Measurements from ENCODE around the gene AHDC1. TPM values are rescaled to one million over a fixed set of nuclear protein-coding genes. Genes with fewer than 3 reads are reported as not detected.

Gene AHDC1
- total and polyA plus RNA-seq, 12 donors: 17.0 to 53.1 (median 40.7) TPM

DNA sequence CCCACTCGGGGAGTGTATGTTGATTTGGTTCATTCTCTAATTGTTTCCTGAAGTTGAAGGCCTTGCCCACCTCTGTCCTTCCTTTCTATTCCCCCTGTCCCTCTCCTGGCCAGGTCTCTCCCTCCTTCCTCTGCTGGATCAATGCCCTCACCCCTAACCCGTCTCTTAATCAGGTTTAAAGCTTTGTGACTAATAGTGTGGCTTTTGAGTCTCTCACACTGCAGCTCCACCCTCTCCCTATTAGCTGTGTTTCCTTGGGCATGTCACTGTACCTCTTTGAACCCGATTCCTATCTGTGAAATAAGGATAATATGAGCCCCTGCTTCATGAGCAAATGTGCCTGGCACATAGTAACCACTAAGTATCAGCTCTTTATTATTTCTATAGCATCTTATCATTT lies 20.5 kb downstream of the AHDC1 start:
- no peak for DNase-seq
- H3K27me3 ChIP-seq: no peaks in the 10 kb centered on the region
- intact Hi-C loops (cut with DNase I): no loop called here
- no peaks in the 10 kb centered on the region for H3K9me3 ChIP-seq
- 59 to 68% methylated on average over 3 of the region's 3 CpGs for WGBS, 2 donors
- ATAC-seq: no peak
- H3K4me3 ChIP-seq: no peak overlapping the region
- H3K4me1 ChIP-seq: peaks cover 12 to 92% (median 58%) of the 10 kb centered on the region in 9 donors
- TF ChIP-seq, protein P1, sequence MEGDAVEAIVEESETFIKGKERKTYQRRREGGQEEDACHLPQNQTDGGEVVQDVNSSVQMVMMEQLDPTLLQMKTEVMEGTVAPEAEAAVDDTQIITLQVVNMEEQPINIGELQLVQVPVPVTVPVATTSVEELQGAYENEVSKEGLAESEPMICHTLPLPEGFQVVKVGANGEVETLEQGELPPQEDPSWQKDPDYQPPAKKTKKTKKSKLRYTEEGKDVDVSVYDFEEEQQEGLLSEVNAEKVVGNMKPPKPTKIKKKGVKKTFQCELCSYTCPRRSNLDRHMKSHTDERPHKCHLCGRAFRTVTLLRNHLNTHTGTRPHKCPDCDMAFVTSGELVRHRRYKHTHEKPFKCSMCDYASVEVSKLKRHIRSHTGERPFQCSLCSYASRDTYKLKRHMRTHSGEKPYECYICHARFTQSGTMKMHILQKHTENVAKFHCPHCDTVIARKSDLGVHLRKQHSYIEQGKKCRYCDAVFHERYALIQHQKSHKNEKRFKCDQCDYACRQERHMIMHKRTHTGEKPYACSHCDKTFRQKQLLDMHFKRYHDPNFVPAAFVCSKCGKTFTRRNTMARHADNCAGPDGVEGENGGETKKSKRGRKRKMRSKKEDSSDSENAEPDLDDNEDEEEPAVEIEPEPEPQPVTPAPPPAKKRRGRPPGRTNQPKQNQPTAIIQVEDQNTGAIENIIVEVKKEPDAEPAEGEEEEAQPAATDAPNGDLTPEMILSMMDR (IDR thresholded peaks at IDR 0.05): no peak
- H3K27ac ChIP-seq: peak overlapping the region in 7 of 10 donors; percentile 7 to 67 (median 16)
- H3K36me3 ChIP-seq: peaks cover 0 to 5% (median 0%) of the 10 kb centered on the region in 9 donors

DNA sequence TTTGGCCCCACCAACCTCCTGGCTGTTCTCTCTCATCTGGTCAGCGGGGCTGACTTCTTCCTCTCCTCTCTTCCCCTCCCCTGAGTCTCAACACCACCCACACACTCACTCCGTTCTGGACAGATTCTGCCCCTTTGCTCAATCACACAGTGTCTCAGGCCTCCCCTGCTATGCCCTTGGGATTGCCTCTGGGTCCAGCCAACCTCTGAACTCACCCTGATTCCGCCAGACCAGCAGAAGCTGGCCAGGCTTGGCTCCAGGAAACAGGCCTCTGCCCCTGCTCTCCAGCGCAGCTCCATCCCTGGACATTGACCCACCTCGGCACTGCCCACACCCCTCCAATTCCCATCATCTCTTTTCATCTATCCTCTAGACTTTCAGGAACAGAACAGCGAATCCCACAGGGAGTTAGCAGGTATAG lies 22.1 kb downstream of the AHDC1 start:
- H3K27me3 ChIP-seq: no peaks in the 10 kb centered on the region
- H3K9me3 ChIP-seq: no peaks in the 10 kb centered on the region
- H3K4me1 ChIP-seq: peaks cover 21 to 92% (median 58%) of the 10 kb centered on the region in 9 donors
- H3K36me3 ChIP-seq: no peaks in the 10 kb centered on the region
- TF ChIP-seq, protein P1 (IDR thresholded peaks at IDR 0.05): no peak
- peak overlapping the region in 9 of 10 donors; percentile 38 to 77 (median 52) for H3K27ac ChIP-seq
- no peak for DNase-seq
- ATAC-seq: peak in 7 of 8 donors; percentile 9 to 81 (median 29)
- WGBS, 2 donors: 61 to 69% methylated on average over 6 of the region's 6 CpGs
- intact Hi-C loops (cut with DNase I): no loop called here
- H3K4me3 ChIP-seq: no peak overlapping the region

DNA sequence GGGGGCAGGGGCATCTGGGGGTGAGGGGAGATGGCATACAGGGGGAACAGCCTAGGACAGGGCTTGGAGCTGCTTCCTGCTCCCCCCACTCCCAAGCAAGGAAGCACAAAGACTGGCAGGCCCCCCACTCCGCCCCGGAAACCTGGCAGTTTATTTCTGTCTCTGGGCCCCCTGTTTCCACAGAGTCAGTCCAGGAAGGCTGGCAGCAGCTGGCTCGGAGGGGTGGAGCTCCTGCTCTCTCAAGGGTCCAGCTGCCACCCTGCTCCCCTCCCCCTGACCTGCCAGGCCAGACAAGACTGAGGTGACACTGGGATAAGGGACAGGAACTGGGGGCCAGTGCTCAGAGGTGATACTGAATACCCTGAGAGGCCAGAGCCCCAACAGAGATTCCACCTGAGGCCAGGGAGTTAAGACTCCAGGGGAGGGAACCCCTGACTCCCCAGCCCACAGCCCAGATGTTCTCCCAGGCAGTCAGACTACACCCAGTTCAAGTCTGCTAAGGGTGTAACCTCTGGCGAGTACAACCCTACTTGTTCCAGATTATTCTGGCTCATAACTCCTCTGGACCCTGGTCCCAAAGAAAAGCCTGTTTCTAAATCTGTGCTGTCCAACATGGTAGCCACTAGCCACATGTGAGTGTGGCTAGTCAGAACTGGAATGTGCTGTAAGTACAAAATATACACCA lies 26.3 kb downstream of the AHDC1 start:
- DNase-seq (peak in 1 of 2 donors; percentile 51), ATAC-seq (peak in 5 of 8 donors; percentile 10 to 26 (median 13))
- Histone ChIP-seq H3K4me1 (peaks cover 53 to 96% (median 84%) of the 10 kb centered on the region in 9 donors), H3K27me3 (peaks cover 0 to 20% (median 0%) of the 10 kb centered on the region in 7 donors), H3K9me3 (no peaks in the 10 kb centered on the region), H3K36me3 (no peaks in the 10 kb centered on the region), H3K4me3 (no peak overlapping the region), H3K27ac (peak overlapping the region; percentile 33 to 98 (median 92))
- TF ChIP-seq, protein P1 (IDR thresholded peaks at IDR 0.05): no peak
- intact Hi-C loops (cut with DNase I): loop anchor here in 1 of 10 donors (2.0 kb wide), 1 partner anchor 17 kb away; no protein-coding TSS in a partner anchor
- 25 to 30% methylated on average over 4 of the region's 4 CpGs for WGBS, 2 donors

DNA sequence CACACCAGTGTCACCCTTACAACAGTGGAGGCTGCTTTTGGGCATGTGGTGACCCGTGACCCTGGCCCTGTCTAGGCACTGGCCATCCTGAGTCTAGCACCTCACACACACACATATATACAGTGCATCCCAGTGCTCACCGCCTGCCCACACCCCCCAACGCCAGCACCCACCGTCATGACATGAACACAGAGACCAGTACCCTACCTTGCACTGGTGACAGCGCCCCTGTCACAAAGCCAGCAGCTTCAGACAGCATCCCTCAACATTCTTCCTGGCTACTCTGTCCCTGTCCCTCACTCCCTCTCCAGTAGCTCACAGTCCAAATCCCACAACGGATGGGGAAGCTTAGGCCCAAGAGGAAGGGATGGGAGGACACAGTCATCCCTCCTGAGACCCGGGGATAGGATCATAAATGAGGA lies 27.1 kb downstream of the AHDC1 start:
- 46 to 52% methylated on average over 7 of the region's 7 CpGs for WGBS, 2 donors
- TF ChIP-seq, protein P1 (IDR thresholded peaks at IDR 0.05): no peak
- intact Hi-C loops (cut with DNase I): loop anchor here in 1 of 10 donors (2.0 kb wide), 1 partner anchor 18 kb away; no protein-coding TSS in a partner anchor
- peak in 4 of 8 donors; percentile 0 to 9 (median 1) for ATAC-seq
- peak overlapping the region; percentile 73 to 98 (median 93) for H3K27ac ChIP-seq
- H3K9me3 ChIP-seq: no peaks in the 10 kb centered on the region
- H3K4me3 ChIP-seq: peak overlapping the region in 1 of 10 donors; percentile 52
- no peaks in the 10 kb centered on the region for H3K36me3 ChIP-seq
- H3K4me1 ChIP-seq: peaks cover 59 to 96% (median 84%) of the 10 kb centered on the region in 9 donors
- no peak for DNase-seq
- peaks cover 0 to 20% (median 0%) of the 10 kb centered on the region in 7 donors for H3K27me3 ChIP-seq
